Activated gamma-delta T cell treated with anti-CD3 and anti-CD28 coated beads, Interleukin-2, amount 50 U/mL, for 16 hours (primary cell): ENCODE measurements around the gene MTRF1L.
"Not testable (repeated sequence)": the region's sequence is repeated elsewhere in the genome, so short reads cannot be mapped to it uniquely, and the experiment has no call there.

Experiments used
- DNase-seq: peaks from one replicate; pipeline ENCODE4 v3.0.0-alpha.2; 2020; ENCODE audit warnings: low read depth

MTRF1L gene

GRCh38 chr6:152969688-152970418 is 32.7 kb downstream of the MTRF1L start:
- DNase-seq = no peak

- DNase-seq = not testable (repeated sequence)
These were observed 36.2 kb downstream of the MTRF1L start for GRCh38 chr6:152966168-152966894.

GRCh38 chr6:152959333-152959732 is 43.2 kb downstream of the MTRF1L start:
- DNase-seq = no peak

GRCh38 chr6:152957796-152958195 is 44.7 kb downstream of the MTRF1L start:
- no peak for DNase-seq

GRCh38 chr6:152954443-152954842 is 48.1 kb downstream of the MTRF1L start:
- DNase-seq = no peak

GRCh38 chr6:152952866-152953509 is 49.5 kb downstream of the MTRF1L start:
- DNase-seq = no peak

- DNase-seq = no peak
These were observed 50.5 kb downstream of the MTRF1L start for GRCh38 chr6:152952045-152952444.

GRCh38 chr6:152950240-152950639 is 52.3 kb downstream of the MTRF1L start:
- no peak for DNase-seq

GRCh38 chr6:152948150-152948768 is 54.2 kb downstream of the MTRF1L start:
- no peak for DNase-seq

- no peak for DNase-seq
These were observed 55.5 kb downstream of the MTRF1L start for GRCh38 chr6:152946995-152947394.

GRCh38 chr6:152946484-152946883 is 56.0 kb downstream of the MTRF1L start:
- DNase-seq = no peak

GRCh38 chr6:152943260-152943897 is 59.1 kb downstream of the MTRF1L start:
- DNase-seq = no peak

- no peak for DNase-seq
These were observed 60.1 kb downstream of the MTRF1L start for GRCh38 chr6:152942319-152942869.

- no peak for DNase-seq
These were observed 60.8 kb downstream of the MTRF1L start for GRCh38 chr6:152941746-152942145.
